Neural progenitor cell (in vitro differentiated cells): ENCODE measurements around the gene ZNF331. TPM values are rescaled to one million over a fixed set of nuclear protein-coding genes. Genes with fewer than 3 reads are reported as not detected.

ENCODE experiments used
- DNase-seq: peaks from one replicate; pipeline ENCODE4 v3.0.0-alpha.2; 2016; ENCODE audit warnings: low spot score
- H2AFZ ChIP-seq: fragments of 200-600 bp; sonication (generic); replicated peaks from 2 replicates; pipeline ENCODE4 v1.6.1; 2016; ENCODE audit warnings: antibody characterized with exemption
- H3F3A ChIP-seq: fragments of 200-600 bp; sonication (generic); 2 replicates; pipeline ENCODE4 v1.6.1; 2016; ENCODE audit warnings: antibody characterized with exemption, low read depth
- H3K27ac ChIP-seq: fragments of 200-600 bp; sonication (generic); 2 replicates; pipeline ENCODE4 v1.5.1; 2016; ENCODE audit warnings: mild to moderate bottlenecking
- H3K27me3 ChIP-seq: fragments of 200-600 bp; sonication (generic); 2 replicates; pipeline ENCODE4 v1.6.1; 2016; ENCODE audit warnings: mild to moderate bottlenecking, moderate library complexity
- H3K36me3 ChIP-seq: fragments of 200-600 bp; sonication (generic); 2 replicates; pipeline ENCODE4 v1.5.1; 2016
- H3K4me1 ChIP-seq: fragments of 200-600 bp; sonication (generic); 2 replicates; pipeline ENCODE4 v1.6.1; 2016; ENCODE audit warnings: mixed run types
- H3K4me2 ChIP-seq: fragments of 200-600 bp; sonication (generic); 2 replicates; pipeline ENCODE4 v1.6.1; 2016
- H3K4me3 ChIP-seq: fragments of 200-600 bp; sonication (generic); 2 replicates; pipeline ENCODE4 v1.5.1; 2016
- H3K79me2 ChIP-seq: fragments of 200-600 bp; sonication (generic); 2 replicates; pipeline ENCODE4 v1.6.1; 2016; ENCODE audit warnings: low read depth
- H3K9ac ChIP-seq: fragments of 200-600 bp; sonication (generic); 2 replicates; pipeline ENCODE4 v1.6.1; 2016
- H3K9me3 ChIP-seq: fragments of 200-600 bp; sonication (generic); 2 replicates; pipeline ENCODE4 v1.5.1; 2016; ENCODE audit warnings: low read depth
- H4K20me1 ChIP-seq: fragments of 200-600 bp; sonication (generic); 2 replicates; pipeline ENCODE4 v1.6.1; 2016; ENCODE audit warnings: low read depth
- H3K27ac Mint-ChIP-seq: 3 replicates; pipeline ENCODE4 v1.8.0; 2021; ENCODE audit warnings: mixed read lengths
- H3K27me3 Mint-ChIP-seq: 2 replicates; pipeline ENCODE4 v1.8.0; 2022; ENCODE audit warnings: low read depth, mild to moderate bottlenecking, inconsistent platforms, moderate library complexity, mixed read lengths; ENCODE audit not compliant: insufficient read depth
- H3K36me3 Mint-ChIP-seq: 3 replicates; pipeline ENCODE4 v1.8.0; 2021; ENCODE audit warnings: mixed read lengths
- H3K4me1 Mint-ChIP-seq: 3 replicates; pipeline ENCODE4 v1.8.0; 2021; ENCODE audit warnings: mixed read lengths
- H3K4me3 Mint-ChIP-seq: 3 replicates; pipeline ENCODE4 v1.8.0; 2021; ENCODE audit warnings: mild to moderate bottlenecking, moderate library complexity, mixed read lengths
- H3K9me3 Mint-ChIP-seq: 3 replicates; pipeline ENCODE4 v1.8.0; 2020; ENCODE audit warnings: mixed read lengths
- CTCF ChIP-seq: fragments of 200-600 bp; sonication (generic); IDR thresholded peaks from 2 replicates; pipeline ENCODE4 v1.5.1; 2017; ENCODE audit warnings: antibody characterized with exemption, mild to moderate bottlenecking
- EZH2 ChIP-seq: fragments of 200-600 bp; sonication (generic); IDR thresholded peaks from 2 replicates; pipeline ENCODE4 v1.6.1; 2017; ENCODE audit warnings: antibody characterized with exemption, mild to moderate bottlenecking, moderate library complexity
- EZH2phosphoT487 ChIP-seq: fragments of 200-600 bp; sonication (generic); IDR thresholded peaks from 2 replicates; pipeline ENCODE4 v1.6.1; 2017; ENCODE audit warnings: antibody characterized with exemption
- total RNA-seq: library from RNA; depleted of rRNA; stranded (reverse); fragments of >200 nt; gene quantifications from 2 replicates; pipeline ENCODE4 v1.2.3, GENCODE V29; 2015; ENCODE audit warnings: low replicate concordance

Gene ZNF331
- total RNA-seq, 1 donor from 2014 or later, result 68.5 TPM

- TF ChIP-seq CTCF (no peak), EZH2 (no peak), EZH2phosphoT487 (no peak)
- Mint-ChIP-seq H3K27ac (no peak overlapping the region), H3K4me3 (no peak overlapping the region), H3K4me1 (no peaks in the 10 kb centered on the region), H3K27me3 (peaks cover 3% of the 10 kb centered on the region), H3K36me3 (peaks cover 36% of the 10 kb centered on the region), H3K9me3 (peaks cover 45% of the 10 kb centered on the region)
- H3K9me3 ChIP-seq, result peaks cover 8% of the 10 kb centered on the region
- H3K9ac ChIP-seq, result no peak overlapping the region
- no peak overlapping the region for H3K27ac ChIP-seq
- no peak for DNase-seq
- no peaks in the 10 kb centered on the region for H3F3A ChIP-seq
- no peaks in the 10 kb centered on the region for H3K4me1 ChIP-seq
- H3K27me3 ChIP-seq, result no peaks in the 10 kb centered on the region
- no peak overlapping the region for H3K4me3 ChIP-seq
- H3K4me2 ChIP-seq, result no peak overlapping the region
- H3K79me2 ChIP-seq, result no peaks in the 10 kb centered on the region
- no peaks in the 10 kb centered on the region for H4K20me1 ChIP-seq
- H3K36me3 ChIP-seq, result peaks cover 31% of the 10 kb centered on the region
- H2AFZ ChIP-seq, result no peak overlapping the region
Measured at GRCh38 chr19:53580871-53581835, 43.2 kb downstream of the ZNF331 start.

DNA sequence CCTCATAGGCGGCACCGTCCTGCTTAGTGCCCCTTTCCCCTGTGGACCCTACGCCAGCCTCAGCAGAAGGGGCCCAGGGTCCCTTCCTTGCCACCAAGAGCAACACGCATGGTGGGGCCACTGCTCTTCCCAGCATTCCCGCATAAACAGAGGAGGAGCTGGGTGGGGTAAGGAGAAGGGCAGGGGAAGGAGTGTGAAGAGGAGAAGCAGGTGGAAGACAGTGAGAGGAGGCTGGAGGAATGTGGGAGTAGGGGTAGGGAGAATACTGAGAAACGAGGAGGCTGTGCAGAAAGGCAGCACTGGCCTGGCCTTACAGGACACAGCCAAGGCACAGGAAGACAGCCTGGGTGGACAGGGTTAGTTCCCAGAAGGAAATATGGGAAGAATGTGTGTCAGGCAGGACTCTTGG lies 43.9 kb downstream of the ZNF331 start:
- H4K20me1 ChIP-seq, result no peaks in the 10 kb centered on the region
- no peaks in the 10 kb centered on the region for H3K27me3 ChIP-seq
- H3K27ac Mint-ChIP-seq, result no peak overlapping the region
- H3K4me1 ChIP-seq, result no peaks in the 10 kb centered on the region
- H3K36me3 Mint-ChIP-seq, result peaks cover 29% of the 10 kb centered on the region
- no peaks in the 10 kb centered on the region for H3K79me2 ChIP-seq
- peaks cover 24% of the 10 kb centered on the region for H3K36me3 ChIP-seq
- TF ChIP-seq CTCF, result no peak
- TF ChIP-seq EZH2phosphoT487, result no peak
- TF ChIP-seq EZH2, result no peak
- peaks cover 3% of the 10 kb centered on the region for H3K27me3 Mint-ChIP-seq
- no peak overlapping the region for H3K4me2 ChIP-seq
- H3K4me3 ChIP-seq, result no peak overlapping the region
- no peak overlapping the region for H3K27ac ChIP-seq
- no peak overlapping the region for H2AFZ ChIP-seq
- H3K9me3 Mint-ChIP-seq, result peaks cover 41% of the 10 kb centered on the region
- H3K9ac ChIP-seq, result no peak overlapping the region
- no peak overlapping the region for H3K4me3 Mint-ChIP-seq
- H3K4me1 Mint-ChIP-seq, result no peaks in the 10 kb centered on the region
- DNase-seq, result no peak
- H3K9me3 ChIP-seq, result peaks cover 1% of the 10 kb centered on the region
- H3F3A ChIP-seq, result no peaks in the 10 kb centered on the region

GRCh38 chr19:53583181-53583580 lies 45.2 kb downstream of the ZNF331 start:
- peaks cover 3% of the 10 kb centered on the region for H3K27me3 Mint-ChIP-seq
- no peak overlapping the region for H3K4me3 Mint-ChIP-seq

More at GRCh38 chr19:53583181-53583580, 45.2 kb downstream of the ZNF331 start:
- no peaks in the 10 kb centered on the region for H4K20me1 ChIP-seq
- H3K79me2 ChIP-seq, result no peaks in the 10 kb centered on the region
- Mint-ChIP-seq H3K36me3 (peaks cover 16% of the 10 kb centered on the region), H3K9me3 (peaks cover 28% of the 10 kb centered on the region), H3K27ac (no peak overlapping the region), H3K4me1 (no peaks in the 10 kb centered on the region)
- no peaks in the 10 kb centered on the region for H3K27me3 ChIP-seq
- H3F3A ChIP-seq, result no peaks in the 10 kb centered on the region
- no peaks in the 10 kb centered on the region for H3K9me3 ChIP-seq
- H3K9ac ChIP-seq, result no peak overlapping the region
- DNase-seq, result no peak
- TF ChIP-seq EZH2phosphoT487, result no peak
- no peak for TF ChIP-seq CTCF
- TF ChIP-seq EZH2, result no peak
- peaks cover 12% of the 10 kb centered on the region for H3K36me3 ChIP-seq
- H3K4me3 ChIP-seq, result no peak overlapping the region
- no peak overlapping the region for H3K27ac ChIP-seq
- no peaks in the 10 kb centered on the region for H3K4me1 ChIP-seq
- H2AFZ ChIP-seq, result no peak overlapping the region
- no peak overlapping the region for H3K4me2 ChIP-seq
